ENCODE data around the gene ATRN.
"Not testable (repeated sequence)": the region's sequence is repeated elsewhere in the genome, so short reads cannot be mapped to it uniquely, and the experiment has no call there.

ATRN gene

DNA sequence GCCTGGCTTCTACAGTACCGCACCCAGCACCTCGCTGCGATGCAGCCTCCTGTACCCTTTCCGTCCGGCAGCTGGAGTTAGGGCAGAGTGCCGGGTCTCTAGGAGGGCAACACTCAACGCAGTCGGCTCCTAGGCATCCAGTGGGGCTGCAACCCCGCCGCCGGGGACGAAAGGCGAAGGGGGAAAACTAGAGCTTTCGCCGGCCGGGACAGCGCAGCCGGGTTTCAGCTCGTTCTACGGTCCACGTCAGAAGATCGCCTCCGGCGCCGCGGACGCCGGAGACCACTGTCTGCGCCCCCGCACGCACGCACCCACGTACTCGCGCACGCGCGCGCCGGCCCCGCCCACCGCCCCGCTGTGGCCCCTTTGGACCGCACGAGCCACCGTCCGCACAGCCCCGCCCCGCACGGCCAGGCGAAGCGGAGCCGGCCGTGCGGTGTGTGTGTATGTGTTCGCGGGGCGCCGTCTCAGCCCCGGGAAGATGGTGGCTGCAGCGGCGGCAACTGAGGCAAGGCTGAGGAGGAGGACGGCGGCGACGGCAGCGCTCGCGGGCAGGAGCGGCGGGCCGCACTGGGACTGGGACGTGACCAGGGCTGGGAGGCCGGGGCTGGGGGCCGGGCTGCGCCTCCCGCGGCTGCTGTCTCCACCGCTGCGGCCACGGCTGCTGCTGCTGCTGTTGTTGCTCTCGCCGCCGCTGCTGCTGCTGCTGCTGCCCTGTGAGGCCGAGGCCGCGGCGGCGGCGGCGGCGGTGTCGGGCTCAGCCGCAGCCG, at the start of gene ATRN:
Gene ATRN, plus strand, starts transcription at position 392 of the 770 bp plus-strand sequence. Its CDS starts 90 bp downstream, at position 482.
- peak; percentile 41 to 90 (median 78) for DNase-seq

DNA sequence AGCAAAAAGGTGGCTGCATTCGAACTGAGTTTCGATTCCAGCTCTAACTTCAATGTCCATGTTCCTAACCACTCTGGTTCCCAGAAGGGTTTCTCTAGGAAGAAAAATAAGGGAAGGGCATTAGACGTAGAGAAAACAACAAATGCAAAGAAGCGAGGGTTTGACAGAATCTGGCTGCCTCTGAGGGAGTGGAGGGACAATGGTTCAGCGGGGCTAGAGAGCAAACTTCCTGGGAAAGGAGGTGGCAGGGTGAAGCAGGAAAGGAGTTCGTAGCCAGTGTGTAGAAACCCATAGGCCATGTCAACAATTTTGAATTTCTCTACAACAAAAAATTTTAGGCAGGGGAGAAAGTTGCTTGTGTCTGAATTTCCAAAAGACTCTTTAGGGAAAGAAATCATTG, 48.8 kb upstream of the ATRN start:
- DNase-seq = no peak

DNA sequence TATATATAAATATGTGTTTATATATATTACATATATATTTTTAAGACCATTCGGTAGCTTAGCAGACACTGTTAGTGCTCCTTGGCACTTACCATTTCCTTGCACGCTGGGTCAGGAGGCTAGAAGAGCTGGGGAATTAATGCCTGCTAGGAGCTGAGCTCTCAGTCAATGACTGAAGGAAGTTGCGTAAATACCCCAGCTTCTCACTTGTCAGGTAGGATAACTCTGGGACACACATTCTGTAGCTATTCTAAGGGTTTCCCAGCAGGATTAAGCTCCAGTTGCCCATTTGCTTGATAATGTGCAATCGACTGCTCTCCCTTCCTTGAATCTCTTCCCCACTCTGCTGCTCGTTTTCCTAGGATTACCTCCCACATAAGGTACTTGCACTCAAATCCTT, 47.7 kb upstream of the ATRN start:
- DNase-seq = no peak

DNA sequence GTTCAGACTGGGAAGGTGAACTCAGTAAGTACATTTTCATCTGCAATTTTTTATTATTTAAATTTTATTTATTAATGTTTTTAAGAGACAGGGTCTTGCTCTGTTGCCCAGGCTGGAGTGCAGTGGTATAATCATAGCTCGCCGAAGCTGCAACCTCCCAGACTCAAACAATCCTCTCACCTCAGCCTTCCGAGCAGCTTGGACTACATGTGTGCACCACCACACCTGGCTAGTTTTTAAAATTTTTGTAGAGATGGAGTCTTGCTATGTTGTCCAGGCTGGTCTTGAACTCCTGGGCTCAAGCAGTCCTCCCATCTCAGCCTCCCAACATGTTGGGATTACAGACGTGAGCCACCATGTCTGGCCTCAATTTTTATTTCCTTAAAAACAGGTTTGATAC, 44.1 kb upstream of the ATRN start:
- not testable (repeated sequence) for DNase-seq

DNA sequence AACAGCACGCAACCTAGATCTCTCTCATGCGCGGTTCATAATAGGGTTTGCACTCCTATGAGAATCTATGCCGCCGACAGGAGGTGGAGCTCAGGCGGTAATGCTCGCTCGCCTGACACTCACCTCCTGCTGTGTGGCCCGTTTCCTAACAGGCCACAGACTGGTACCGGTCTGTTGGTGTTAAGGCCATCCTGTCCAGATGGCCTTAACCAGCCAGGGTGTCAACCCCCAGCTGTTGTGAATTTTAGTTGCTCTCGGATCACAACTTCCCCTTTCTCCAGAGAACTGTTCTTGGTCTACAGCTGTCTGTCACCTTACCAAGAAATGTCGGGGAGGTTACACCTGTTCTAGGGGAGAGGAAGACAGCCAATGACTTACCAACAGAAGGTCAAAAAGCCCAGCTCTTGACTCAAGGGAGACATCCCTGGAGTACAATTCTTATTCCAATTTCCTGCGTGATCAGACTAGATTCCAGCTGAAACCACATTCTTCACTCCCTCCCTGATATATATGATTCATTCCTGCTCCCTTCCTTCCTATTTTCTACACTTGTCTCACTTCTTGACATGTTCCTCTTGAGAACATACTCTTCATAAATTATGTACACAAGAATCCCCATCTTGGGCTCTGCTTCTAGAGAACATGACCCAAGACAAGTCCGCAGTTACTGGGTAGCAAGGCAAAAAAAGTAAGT, 40.3 kb upstream of the ATRN start:
- DNase-seq = peak in 1 of 14 donors; percentile 5

DNA sequence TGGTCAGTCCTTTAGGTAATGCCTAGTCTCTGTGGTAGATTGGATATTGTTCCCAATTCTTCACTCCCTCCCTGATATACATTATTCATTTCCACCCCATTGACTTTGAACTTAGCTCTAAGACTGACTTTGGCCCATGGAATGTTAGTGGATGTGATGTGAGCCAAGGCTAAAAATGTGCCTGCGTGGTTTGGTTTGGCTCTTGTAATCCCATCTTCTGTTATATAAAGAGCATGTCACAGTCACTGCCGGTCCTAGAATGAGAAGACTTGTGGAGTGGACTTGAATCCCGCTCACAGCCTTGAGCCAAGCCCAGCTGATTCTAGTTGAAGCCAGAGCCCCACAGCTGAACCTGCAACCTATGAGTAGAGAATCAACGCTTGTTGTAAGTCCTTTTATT, 39.7 kb upstream of the ATRN start:
- DNase-seq = no peak

DNA sequence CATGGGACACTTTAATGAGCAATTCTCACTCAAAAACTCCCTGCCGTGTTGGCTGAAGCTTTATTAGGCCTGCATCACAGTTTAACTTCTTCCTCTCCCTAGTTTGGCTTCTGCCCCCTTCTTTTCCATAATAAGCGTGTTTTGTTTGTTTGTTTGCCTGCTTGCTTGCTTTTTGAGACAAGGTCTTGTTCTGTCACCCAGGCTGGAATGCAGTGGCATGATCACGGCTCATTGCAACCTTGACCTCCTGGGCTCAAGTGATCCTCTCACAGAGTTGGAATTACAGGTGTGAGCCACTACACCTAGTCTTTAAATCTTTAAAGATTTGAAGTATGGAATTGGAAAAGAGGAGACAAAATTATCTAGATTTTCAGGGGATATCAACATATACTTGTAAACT, 38.0 kb upstream of the ATRN start:
- DNase-seq = no peak

DNA sequence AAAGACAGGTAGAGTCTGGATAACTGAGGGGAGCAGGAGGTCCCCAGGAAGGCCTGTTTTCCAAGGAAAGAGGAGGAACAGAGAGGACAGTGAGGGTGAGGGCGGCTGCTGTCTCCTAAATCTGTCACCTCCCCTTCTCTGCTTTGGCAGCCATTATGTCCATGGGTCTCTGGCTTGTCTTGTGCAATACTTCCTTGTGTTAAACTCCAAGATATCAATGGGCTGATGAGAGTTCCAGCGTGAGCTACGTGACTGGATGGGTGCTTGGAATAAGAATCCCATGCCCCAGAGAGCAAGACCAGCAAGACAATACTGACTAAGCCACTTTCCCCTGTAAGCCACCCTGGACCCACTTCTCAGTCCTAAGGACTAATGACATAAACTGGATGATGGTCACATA, 37.1 kb upstream of the ATRN start:
- no peak for DNase-seq

DNA sequence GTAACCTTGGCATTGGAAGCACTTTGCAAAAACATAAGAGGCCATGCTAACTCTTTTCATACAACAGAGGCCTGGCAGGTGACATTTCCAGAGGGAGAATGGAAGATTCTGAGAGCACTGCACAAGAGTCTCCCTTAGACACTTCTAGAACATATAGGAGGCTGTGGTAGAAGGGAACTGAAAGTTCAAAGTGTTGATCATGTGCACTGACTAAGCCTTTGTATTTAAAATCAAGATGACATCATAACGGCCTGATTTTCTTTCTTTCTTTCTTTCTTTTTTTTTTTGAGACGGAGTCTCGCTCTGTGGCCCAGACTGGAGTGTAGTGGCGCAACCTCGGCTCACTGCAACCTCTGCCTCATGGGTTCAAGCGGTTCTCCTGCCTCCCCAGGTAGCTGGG, 36.6 kb upstream of the ATRN start:
- DNase-seq = no peak

DNA sequence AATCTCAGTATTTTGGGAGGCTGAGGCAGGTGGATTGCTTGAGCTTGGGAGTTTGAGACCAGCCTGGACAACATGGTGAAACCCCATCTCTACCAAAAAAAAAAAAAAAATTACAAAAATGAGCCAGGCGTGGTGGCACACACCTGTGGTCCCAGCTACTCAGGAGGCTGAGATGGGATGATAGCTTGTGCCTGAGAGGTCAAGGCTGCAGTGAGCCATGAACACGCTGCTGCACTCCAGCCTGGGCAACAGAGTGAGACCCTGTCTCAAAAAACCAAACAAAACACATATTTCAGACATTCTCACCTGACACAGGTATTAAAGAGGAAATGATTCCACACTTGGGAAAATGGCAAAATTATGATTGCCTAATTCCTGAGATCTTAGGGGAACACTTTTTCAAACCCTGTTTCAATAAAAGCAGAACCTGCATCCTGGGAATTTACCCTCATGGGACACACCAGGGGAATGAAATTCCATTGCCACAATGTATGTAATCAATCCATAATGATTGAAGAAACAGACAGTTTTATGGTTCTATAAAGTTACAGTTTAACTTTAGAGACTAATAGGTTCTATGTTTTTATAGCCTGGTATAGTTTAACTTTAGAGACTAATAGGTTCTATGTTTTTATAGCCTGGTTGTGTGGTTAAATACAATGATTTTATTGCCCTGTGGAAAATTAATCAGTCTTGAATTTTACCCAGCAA, 33.8 kb upstream of the ATRN start:
- DNase-seq = no peak

DNA sequence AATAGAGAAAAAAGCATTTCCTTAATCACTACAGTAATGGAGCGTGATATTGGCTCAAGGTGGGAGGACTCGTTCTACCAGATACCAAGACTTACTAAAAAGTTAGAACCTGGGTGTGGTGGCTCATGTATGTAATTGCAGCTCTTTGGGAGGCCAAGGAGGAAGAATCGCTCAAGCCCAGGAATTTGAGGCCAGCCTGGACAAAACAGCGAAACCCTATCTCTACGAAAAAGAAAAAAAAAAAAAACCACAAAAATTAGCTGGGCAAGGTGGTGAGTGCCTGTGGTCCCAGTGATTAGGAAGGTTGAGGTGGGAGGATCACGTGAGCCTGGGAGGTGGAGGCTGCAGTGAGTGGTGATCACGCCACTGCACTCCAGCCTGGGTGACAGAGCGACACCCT, 24.0 kb upstream of the ATRN start:
- no peak for DNase-seq

DNA sequence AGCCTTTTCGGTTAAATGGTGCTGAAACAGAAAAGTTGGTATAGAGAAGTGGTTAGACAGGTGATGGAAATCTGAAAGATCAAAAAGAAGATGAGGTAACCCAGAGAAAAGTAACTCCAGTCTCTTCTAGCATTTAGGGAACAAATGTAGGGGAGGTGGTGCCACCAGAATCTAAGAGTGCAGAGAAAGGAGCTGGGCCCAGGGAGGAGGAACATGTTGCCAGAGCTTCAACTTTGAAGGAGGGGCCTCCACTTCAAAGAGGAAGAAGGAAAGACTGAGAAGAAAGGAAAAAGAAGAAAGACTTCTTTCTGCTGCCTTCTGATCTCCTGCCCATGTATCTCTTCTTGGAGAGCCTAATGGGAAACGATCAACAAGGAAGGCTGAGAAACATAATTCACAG, 23.5 kb upstream of the ATRN start:
- no peak for DNase-seq

DNA sequence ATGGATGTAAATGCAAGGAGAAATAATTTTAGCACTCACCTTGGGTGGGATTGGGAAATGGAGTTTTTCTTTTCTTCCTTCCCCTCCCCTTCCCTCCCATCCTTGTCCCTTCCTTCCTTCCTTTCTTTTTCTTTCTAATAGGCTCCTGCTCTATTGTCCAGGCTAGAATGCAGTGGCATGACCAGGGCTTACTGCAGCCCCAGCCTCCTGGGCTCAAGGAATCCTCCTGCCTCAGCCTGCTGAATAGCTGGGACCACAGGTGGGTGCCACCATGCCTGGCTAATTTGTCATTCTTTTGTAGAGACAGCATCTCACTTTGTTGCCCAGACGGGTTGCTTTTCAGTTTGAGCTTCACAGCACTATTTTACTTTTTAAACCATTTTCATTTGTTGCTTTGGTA, 21.5 kb upstream of the ATRN start:
- no peak for DNase-seq

DNA sequence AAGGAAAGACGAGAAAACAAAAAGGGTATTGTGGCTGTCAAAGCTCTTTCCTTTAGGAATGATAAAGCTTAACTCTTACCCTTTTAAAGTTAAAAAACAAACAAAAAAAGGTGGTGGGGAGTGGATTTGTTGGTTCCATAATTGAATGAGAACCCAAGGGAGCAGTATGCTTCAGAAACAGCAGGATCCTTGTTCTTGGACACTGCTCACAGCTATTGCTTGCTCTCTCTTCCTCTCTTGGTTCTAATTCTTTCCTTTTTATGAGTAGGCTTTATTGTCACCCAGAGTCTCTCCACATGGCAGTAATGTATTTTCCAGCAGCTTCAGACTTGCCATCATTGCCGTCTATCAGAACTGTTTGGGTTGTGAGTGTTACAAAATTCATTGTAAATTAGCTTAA, 18.7 kb upstream of the ATRN start:
- no peak for DNase-seq

DNA sequence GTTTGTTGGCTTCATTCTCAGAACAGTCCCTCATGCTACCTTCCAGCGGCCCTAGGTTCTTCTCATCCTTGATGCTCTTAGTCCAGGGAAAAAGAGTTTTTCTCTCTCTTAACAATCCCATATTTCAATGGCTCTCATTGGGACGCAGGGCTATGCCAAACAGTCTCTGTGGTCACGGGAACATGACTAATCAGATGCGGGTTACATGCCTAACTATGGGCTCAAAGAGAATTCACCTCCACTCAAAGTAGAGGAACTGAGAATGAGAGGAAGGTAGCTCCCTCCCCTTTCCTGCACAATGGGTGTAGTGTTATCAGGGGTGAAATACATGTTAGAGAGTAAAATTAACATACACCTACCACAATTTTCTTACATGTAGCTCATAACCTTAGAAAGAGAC, 18.1 kb upstream of the ATRN start:
- DNase-seq = no peak

DNA sequence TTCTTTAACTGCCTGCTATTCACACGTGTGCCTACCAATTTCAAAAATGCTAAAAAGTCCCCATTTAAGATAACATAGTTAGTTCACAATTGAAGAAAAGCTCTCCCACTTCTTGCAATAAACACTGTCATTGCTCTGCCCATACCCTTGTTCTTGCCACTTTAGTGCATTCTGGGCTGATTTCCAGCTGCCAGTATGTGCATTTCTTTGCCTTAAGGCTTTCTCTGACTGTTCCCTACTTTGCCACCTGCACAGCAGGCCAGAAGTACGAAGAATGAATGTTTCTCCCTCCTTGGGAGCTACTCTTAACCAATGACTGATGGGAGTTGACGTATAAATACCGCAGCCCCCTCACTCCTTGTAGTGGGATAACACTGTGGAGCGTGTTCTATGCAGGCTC, 16.0 kb upstream of the ATRN start:
- no peak for DNase-seq

DNA sequence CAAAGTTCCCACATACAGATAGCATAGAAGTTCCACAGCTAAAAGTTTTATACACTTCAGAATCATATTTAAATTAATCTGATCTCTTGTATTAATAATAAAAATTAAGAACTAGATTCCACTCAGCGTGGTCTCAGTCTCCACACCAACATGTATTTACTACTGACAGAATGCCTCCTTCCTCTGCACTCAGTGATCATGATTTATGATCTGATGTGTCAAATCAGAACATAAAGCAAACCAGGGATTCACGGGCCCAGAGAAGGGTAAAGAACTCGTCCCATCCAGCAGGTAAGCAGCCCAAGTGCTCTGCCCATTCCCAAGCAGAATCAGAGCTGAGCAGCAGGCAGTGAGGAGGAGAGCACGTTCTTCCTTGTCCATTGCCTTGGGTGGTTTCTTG, 14.2 kb upstream of the ATRN start:
- DNase-seq = no peak

DNA sequence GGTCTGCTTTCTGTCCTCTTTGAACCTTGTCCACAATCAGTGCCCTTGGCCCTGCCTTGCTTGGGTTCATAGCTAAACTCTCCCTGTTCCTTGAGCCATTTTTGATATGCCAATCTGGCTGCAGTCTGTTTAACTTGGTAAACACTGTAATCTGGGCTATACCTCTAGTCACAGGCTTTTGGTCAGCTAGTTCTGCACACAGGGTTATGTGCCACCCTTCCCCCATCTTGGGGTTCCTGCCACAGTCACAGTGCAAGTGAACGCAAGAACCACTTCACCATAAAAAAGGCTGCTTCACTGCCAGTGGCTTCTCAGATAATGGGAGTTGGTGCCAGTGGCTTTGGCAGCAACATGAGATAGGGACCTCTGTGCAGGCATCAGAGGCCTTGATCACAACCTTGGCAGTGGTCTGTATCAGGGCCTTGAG, 10.9 kb upstream of the ATRN start:
- DNase-seq = no peak

DNA sequence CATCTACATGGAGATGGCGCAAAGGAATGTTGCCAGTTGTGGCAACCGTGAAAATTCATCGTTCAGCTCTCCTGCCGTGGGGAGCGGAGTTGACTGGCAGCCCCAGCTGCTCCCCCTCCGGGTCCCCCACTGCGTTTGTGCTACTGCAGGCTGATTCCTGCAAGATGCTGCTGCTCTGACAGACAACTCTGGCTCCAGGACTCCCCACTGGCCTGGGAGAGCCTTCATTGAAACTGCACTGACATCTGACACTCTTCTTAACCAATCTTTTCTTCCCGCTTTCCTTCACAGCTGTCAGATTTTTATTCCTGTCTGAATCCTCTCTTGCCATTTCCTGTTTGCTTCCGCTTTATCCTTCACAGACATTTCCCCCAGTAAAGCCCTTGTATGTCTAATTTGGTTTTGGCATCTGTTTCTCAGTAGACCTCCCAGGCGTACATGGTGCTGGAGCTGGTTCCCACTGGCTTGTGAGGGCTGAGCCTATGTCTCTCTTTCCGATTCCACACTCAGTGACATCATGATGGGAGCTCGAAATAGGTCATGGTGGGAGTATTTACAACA, 9.5 kb upstream of the ATRN start:
- no peak for DNase-seq

DNA sequence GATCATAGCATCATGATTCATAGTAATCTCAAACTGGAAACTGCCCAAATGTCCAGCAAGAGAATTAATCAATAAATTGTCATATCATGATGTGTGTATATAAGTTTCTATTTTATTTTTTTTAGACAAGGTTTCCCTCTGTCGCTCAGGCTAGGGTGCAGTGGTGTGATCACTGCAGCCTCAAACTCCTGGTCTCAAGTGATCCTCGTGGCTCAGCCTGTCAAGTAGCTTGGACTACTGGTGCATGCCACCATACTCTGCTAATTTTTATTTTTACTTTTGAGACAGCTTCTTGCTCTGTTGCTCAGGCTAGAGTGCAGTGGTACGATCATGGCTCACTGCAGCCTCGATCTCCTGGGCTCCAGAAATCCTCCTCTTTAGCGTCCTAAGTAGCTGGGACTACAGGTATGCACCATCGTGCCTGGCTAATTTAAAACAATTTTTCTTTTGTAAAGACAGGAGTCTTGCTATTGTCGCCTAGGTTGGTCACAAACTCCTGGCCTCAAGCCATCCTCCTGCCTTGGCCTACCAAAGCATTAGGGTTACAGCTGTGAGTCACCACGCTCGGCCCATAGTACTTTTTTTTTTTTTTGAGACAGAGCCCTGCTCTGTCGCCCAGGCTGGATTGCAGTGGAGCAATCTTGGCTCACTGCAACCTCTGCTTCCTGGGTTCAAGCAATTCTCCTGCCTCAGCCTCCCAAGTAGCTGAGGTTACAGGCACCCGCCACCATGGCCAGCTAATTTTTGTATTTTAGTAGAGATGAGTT, 8.7 kb upstream of the ATRN start:
- no peak for DNase-seq

DNA sequence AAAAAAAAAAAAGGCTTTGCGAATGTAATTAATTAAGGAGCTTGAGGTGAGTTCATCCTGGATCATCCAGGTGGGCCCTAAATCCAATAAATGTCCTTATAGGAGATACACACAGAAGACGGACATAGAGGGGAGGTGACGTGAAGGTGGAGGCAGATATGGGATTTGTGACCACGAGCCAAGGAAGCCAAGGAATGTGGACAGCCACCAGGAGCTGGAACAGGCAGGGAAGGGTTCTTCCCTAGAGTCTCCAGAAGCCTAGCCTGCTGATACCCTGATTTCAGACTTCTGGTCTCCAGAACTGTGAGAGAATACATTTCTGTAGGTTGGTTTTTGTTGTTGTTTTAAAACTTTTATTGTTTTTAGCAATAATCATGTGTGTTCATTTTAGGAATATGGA, 6.7 kb upstream of the ATRN start:
- DNase-seq = no peak

DNA sequence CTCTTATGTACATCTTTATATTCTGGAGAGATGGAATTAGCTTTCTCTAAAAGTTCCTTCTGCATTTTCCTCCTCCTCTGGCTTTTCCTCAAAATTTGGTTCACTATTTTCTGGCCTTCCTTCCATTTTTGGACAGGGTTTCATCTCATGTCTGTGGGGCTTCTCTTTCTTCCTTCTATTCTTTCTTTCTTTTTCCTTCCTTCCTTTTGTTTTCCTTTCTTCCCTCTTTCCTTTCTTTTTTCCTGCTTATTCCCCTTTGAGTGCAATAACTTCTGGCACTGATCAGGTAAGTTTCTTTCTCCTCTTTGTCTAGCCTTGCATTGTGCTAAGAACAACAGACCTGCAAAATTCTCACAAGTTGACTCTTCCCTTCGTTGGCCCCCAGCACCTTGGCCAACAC, 5.5 kb upstream of the ATRN start:
- no peak for DNase-seq

DNA sequence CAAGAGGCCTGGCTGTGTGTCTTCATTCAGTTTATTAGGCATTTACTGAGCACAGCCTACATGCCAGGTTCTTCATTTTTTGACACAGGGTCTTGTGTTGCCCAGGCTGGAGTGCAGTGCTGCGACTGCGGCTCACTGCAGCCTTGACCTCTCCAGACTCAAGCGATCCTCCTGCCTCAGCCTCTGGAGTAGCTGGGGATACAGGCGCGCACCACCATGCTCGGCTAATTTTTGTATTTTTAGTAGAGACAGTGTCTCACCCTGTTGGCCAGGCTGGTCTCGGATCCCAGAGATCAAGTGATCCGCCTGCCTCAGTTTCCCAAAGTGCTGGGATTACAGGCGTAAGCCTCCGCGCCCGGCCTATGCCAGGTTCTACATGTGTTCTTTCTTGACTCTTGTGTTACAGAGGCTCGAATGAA, 601 bp upstream of the ATRN start:
- peak in 1 of 14 donors; percentile 58 for DNase-seq
